Measurements from ENCODE around the gene HEPACAM. TPM values are rescaled to one million over a fixed set of nuclear protein-coding genes. Genes with fewer than 3 reads are reported as not detected.
"Not testable (repeated sequence)": the region's sequence is repeated elsewhere in the genome, so short reads cannot be mapped to it uniquely, and the experiment has no call there.

Gene HEPACAM
- total RNA-seq, 1 experiment from 2014 or later, result not detected

- Histone ChIP-seq H3K27me3 (replicated peaks; ENCODE audit: insufficient read depth, low read depth, low read length, poor library complexity) (no peaks in the 10 kb centered on the region), H3K4me1 (ENCODE audit: insufficient read depth, low read length, poor library complexity, severe bottlenecking) (no peaks in the 10 kb centered on the region), H3K36me3 (ENCODE audit: insufficient read depth, low read length, poor library complexity, severe bottlenecking) (no peaks in the 10 kb centered on the region), H3K9me3 (ENCODE audit: low read depth, low read length, poor library complexity, severe bottlenecking) (no peaks in the 10 kb centered on the region), H3K4me3 (ENCODE audit: low read depth, low read length, poor library complexity, severe bottlenecking) (no peak overlapping the region), H3K27ac (ENCODE audit: low read depth, low read length, poor library complexity, severe bottlenecking) (no peak overlapping the region)
- no TSS peak for BruUV-seq (replicated peaks)
- ChIA-PET CTCF (no interaction called here), POLR2A (ENCODE audit: low non-redundant PET) (no interaction called here)
- DNase-seq (ENCODE audit: low spot score), result peak; percentile 11
- TF ChIP-seq EZH2 (IDR thresholded peaks at IDR 0.05; ENCODE audit: borderline replicate concordance, low read depth, low read length, poor library complexity, severe bottlenecking), result no peak
- TF ChIP-seq CTCF (conservative IDR thresholded peaks at IDR 0.05; ENCODE audit: low read depth, low read length), result no peak
- intact Hi-C loops (cut with micrococcal nuclease; ENCODE audit: unreplicated experiment), result loop anchor here (10.0 kb wide), 1 partner anchor 898 kb away; no protein-coding TSS in a partner anchor
These were observed 40.7 kb upstream of the HEPACAM start for GRCh38 chr11:124976531-124976930.

GRCh38 chr11:124971810-124972209 lies 36.0 kb upstream of the HEPACAM start:
- Histone ChIP-seq H3K27ac (ENCODE audit: low read depth, low read length, poor library complexity, severe bottlenecking) (no peak overlapping the region), H3K9me3 (ENCODE audit: low read depth, low read length, poor library complexity, severe bottlenecking) (no peaks in the 10 kb centered on the region), H3K4me3 (ENCODE audit: low read depth, low read length, poor library complexity, severe bottlenecking) (no peak overlapping the region), H3K27me3 (replicated peaks; ENCODE audit: insufficient read depth, low read depth, low read length, poor library complexity) (no peaks in the 10 kb centered on the region), H3K4me1 (ENCODE audit: insufficient read depth, low read length, poor library complexity, severe bottlenecking) (no peaks in the 10 kb centered on the region), H3K36me3 (ENCODE audit: insufficient read depth, low read length, poor library complexity, severe bottlenecking) (no peaks in the 10 kb centered on the region)
- DNase-seq (ENCODE audit: low spot score), result no peak
- ChIA-PET POLR2A (ENCODE audit: low non-redundant PET) (no interaction called here), CTCF (no interaction called here)
- intact Hi-C loops (cut with micrococcal nuclease; ENCODE audit: unreplicated experiment), result loop anchor here (10.0 kb wide), 1 partner anchor 903 kb away; no protein-coding TSS in a partner anchor
- TF ChIP-seq CTCF (conservative IDR thresholded peaks at IDR 0.05; ENCODE audit: low read depth, low read length) (no peak), EZH2 (IDR thresholded peaks at IDR 0.05; ENCODE audit: borderline replicate concordance, low read depth, low read length, poor library complexity, severe bottlenecking) (no peak)
- BruUV-seq (replicated peaks), result no TSS peak

- intact Hi-C loops (cut with micrococcal nuclease; ENCODE audit: unreplicated experiment), result loop anchor here (10.0 kb wide), 1 partner anchor 904 kb away; no protein-coding TSS in a partner anchor
These were observed 35.1 kb upstream of the HEPACAM start for GRCh38 chr11:124970925-124971324.

GRCh38 chr11:124968197-124968596 lies 32.4 kb upstream of the HEPACAM start:
- H3K4me3 ChIP-seq (ENCODE audit: low read depth, low read length, poor library complexity, severe bottlenecking); CTCF ChIA-PET; BruUV-seq (replicated peaks); H3K4me1 ChIP-seq (ENCODE audit: insufficient read depth, low read length, poor library complexity, severe bottlenecking); H3K36me3 ChIP-seq (ENCODE audit: insufficient read depth, low read length, poor library complexity, severe bottlenecking); H3K27ac ChIP-seq (ENCODE audit: low read depth, low read length, poor library complexity, severe bottlenecking); H3K9me3 ChIP-seq (ENCODE audit: low read depth, low read length, poor library complexity, severe bottlenecking); DNase-seq (ENCODE audit: low spot score); H3K27me3 ChIP-seq (replicated peaks; ENCODE audit: insufficient read depth, low read depth, low read length, poor library complexity); intact Hi-C loops (cut with micrococcal nuclease; ENCODE audit: unreplicated experiment): not testable (repeated sequence)
- POLR2A ChIA-PET (ENCODE audit: low non-redundant PET), result interaction anchor here (0.6 kb wide), 1 partner anchor 282 kb away, joined by 3 read pairs; no protein-coding TSS in a partner anchor

More at GRCh38 chr11:124970925-124971324, 35.1 kb upstream of the HEPACAM start:
- ChIA-PET CTCF (interaction anchor here (0.6 kb wide), 1 partner anchor 134 kb away, joined by 3 read pairs; no protein-coding TSS in a partner anchor), POLR2A (ENCODE audit: low non-redundant PET) (no interaction called here)
- peak; percentile 30 for DNase-seq (ENCODE audit: low spot score)
- Histone ChIP-seq H3K27ac (ENCODE audit: low read depth, low read length, poor library complexity, severe bottlenecking) (no peak overlapping the region), H3K36me3 (ENCODE audit: insufficient read depth, low read length, poor library complexity, severe bottlenecking) (no peaks in the 10 kb centered on the region), H3K4me3 (ENCODE audit: low read depth, low read length, poor library complexity, severe bottlenecking) (no peak overlapping the region), H3K27me3 (replicated peaks; ENCODE audit: insufficient read depth, low read depth, low read length, poor library complexity) (no peaks in the 10 kb centered on the region), H3K4me1 (ENCODE audit: insufficient read depth, low read length, poor library complexity, severe bottlenecking) (no peaks in the 10 kb centered on the region), H3K9me3 (ENCODE audit: low read depth, low read length, poor library complexity, severe bottlenecking) (no peaks in the 10 kb centered on the region)
- BruUV-seq (replicated peaks), result no TSS peak
- TF ChIP-seq CTCF (conservative IDR thresholded peaks at IDR 0.05; ENCODE audit: low read depth, low read length), result no peak
- no peak for TF ChIP-seq EZH2 (IDR thresholded peaks at IDR 0.05; ENCODE audit: borderline replicate concordance, low read depth, low read length, poor library complexity, severe bottlenecking)
